Right lobe of liver (tissue), 4 donors: ENCODE measurements around the gene NAB2.

Experiments
- CTCF ChIP-seq, 4 donors: fragments of 200-600 bp in 3 of 4; fragments of 450-650 bp in 1 of 4; IDR thresholded peaks; one replicate each; pipeline versions ENCODE4 v1.5.1 to v1.8.0; 2016 to 2022; ENCODE audit warnings: antibody characterized with exemption in 4 of 4, mild to moderate bottlenecking in 2 of 4
- POLR2A ChIP-seq: fragments of 450-650 bp; IDR thresholded peaks from one replicate; pipeline ENCODE4 v1.6.1; 2017; ENCODE audit warnings: antibody characterized with exemption, mild to moderate bottlenecking
- donor health status: DM: no; HTN: no; CAD: no.
- donor health status: DM: no; HTN: no; CAD: no.
- donor health status: DM: no; HTN: yes; CAD: no.

- TF ChIP-seq CTCF (IDR thresholded peaks at IDR 0.05) (no peak), POLR2A (peak; percentile 67)
Observed at GRCh38 chr12:57088354-57089270, at the start of gene NAB2.
